CD4-positive, alpha-beta T cell treated with Interleukin-15 for 1 hour (primary cell): ENCODE data around the gene GCNT2.
"Not testable (repeated sequence)": the region's sequence is repeated elsewhere in the genome, so short reads cannot be mapped to it uniquely, and the experiment has no call there.

Experiments
- DNase-seq: peaks from one replicate; pipeline ENCODE4 v3.0.0-alpha.2; 2020

GCNT2 gene

DNA sequence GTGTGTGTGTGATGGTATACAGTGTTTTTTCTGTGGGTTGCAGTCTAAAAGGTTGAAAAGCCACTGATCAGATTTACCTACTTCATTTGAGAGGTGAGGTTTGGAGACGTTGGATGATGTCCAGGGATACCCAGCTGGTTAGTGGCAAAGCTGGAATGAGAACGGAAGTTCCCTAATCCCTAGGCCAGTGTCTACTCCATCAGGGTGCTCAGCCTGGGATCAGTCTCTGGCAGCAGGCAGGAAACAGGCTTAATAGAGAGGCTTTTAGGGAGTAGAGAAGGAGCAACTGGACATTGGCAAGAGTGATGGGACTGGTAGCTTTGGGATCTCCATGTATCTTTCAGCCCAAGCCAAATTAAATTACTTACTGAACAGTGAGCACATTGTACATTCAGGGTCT is 92.6 kb downstream of the GCNT2 start:
- no peak for DNase-seq

DNA sequence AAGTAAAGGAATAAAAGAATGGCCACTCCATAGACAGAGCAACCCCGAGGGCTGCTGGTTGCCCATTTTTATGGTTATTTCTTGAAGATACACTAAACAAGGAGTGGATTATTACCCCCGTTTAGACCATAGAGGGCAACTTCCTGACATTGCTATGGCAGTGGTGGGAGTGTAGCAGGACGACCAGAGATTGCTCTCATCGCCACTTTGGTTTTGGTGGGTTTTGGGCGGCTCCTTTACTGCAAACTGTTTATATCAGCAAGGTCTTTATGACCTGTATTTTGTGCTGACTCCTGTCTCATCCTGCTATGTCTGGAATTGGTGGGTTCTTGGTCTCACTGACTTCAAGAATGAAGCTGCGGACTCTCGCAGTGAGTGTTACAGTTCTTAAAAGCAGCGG is 94.5 kb downstream of the GCNT2 start:
- no peak for DNase-seq

DNA sequence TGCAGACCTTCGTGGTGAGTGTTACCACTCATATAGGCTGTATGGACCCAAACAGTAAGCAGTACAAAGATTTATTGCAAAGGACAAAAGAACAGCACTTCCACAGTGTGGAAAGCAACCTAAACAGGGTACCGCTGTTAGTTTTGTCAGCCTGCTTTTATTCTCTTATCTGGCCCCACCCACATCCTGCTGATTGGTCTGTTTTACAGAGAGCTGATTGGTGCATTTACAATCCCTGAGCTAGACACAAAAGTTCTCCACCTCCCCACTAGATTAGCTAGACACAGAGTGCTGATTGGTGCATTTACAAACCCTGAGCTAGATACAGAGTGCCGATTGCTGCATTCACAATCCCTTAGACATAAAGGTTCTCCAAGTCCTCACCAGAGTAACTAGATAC is 95.1 kb downstream of the GCNT2 start:
- DNase-seq, result not testable (repeated sequence)

DNA sequence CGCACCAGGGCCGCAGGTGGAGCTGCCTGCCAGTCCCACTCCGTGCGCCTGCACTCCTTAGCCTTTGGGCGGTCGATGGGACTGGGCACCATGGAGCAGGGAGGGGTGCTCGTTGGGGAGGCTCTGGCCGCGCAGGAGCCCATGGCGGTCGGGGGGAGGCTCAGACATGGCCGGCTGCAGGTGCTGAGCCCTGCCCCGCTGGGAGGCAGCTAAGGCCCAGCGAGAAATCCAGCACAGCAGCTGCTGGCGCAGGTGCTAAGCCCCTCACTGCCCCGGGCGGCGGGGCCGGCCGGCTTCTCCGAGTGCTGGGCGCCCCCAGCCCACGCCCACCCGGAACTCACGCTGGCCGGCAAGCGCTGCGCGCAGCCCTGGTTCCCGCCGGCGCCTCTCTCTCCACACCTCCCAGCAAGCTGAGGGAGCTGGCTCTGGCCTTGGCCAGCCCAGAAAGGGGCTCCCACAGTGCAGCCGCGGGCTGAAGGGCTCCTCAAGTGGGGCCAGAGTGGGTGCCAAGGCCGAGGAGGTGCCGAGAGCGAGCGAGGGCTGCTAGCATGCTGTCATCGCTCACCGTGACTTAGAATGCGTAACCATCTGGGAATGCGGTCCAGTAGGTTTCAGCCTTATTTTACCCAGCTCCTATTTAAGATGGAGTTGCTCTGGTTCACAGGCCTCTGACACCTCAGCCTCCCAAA is 96.0 kb downstream of the GCNT2 start:
- no peak for DNase-seq

DNA sequence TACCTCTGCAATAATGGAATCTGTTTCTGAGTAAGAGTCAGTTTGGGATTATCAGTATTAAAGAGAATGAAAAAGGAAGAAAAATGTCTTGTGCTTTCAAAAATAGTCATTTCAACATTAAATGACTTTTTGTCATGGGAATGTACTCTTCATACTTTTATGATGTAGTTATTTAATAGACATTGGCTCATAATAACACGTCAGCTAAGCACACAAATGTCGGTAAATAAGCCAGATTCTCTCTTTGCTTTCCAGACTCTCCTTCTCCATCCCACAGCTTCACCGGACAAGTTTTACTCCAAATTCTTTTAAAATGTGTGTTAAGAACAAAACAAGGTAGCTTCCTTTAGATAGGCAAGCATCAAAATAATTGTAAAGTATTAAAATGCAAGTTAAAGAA is 97.3 kb downstream of the GCNT2 start:
- DNase-seq, result no peak

DNA sequence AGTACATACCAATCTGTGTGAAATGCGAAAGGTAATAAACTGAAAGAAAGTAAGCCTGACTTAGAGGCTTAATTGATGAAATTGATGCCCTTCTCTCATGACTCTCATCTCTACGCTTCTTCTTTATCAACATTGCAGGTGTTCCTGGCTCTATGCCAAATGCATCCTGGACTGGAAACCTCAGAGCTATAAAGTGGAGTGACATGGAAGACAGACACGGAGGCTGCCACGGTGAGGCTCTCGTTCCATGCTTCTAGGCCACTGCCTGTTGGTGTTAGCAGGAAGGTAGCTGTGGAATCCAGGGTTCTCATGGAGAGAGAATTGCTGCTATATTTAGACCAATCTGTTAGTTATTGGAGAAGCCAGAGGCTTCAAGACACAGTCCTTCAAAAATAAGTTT is 100.1 kb downstream of the GCNT2 start:
- no peak for DNase-seq

DNA sequence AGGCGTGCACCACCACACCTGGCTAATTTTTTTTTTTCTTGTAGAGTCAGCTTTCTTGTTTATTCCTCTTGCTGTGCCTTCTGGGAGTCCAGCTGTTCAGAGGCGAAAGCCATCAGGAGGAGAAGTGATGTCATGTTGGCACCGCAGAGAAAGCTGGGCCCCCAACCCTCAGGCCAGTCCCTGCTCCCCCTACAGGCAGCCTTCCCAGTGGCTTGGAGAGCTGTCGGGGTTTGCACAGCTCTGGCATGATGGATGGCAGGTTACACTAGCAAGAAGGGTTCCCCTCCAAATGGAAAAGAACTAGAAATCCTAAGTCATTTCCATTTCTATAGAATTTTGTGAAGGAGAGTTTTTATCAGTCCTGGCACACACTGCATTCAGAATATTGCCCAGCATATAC is 100.7 kb downstream of the GCNT2 start:
- no peak for DNase-seq

DNA sequence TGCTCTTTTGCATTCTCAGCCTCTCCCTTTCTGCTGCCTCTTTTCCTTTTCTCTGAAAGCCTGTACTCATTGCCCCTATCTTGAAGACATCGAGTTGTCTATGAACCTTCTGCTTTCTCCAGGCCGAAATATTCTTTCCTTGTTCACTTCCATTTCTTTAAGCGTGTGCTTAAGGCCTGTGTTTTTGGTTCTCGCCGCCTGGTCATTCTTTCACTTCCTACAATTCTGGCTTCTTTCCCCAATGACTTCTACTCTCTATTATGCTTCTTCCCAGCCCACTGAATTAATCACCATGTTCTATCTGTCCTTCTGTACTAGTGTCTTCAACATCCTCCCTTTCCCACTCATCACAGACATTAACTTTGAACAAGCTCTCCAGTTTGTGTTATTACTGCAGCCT is 103.7 kb downstream of the GCNT2 start:
- no peak for DNase-seq

DNA sequence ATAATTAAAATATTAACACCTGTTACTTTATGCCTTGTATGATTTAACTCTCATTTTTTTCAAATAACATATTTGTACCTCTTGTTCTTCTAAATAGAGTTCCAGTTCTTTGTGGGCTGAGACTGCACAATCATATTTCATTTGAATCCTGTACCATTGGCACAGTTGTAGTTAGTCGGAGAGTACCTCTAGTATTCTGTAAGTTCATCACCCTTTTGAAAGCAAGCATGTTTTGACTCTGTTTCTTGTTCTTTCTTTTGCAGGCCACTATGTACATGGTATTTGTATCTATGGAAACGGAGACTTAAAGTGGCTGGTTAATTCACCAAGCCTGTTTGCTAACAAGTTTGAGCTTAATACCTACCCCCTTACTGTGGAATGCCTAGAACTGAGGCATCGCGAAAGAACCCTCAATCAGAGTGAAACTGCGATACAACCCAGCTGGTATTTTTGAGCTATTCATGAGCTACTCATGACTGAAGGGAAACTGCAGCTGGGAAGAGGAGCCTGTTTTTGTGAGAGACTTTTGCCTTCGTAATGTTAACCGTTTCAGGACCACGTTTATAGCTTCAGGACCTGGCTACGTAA is 105.1 kb downstream of the GCNT2 start:
- DNase-seq, result no peak

DNA sequence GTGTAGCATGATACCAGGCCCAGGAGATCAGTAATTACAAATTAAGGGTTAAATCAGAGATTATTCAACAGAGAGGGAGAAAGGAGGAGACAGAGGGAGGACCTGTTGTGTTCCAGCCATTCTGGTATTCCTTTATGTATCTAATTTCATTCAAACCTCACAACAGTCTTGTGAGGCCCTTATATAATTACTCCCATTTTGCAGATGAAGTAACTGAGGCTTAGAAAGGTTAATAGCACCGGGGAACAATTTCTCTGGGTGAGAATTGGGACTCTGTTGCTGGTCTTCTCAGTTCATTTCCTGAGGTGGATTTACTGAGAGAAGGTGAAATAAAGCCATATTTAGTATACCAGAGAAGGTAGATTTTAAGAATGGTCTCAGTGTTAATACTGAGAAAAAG is 106.6 kb downstream of the GCNT2 start:
- DNase-seq, result no peak

DNA sequence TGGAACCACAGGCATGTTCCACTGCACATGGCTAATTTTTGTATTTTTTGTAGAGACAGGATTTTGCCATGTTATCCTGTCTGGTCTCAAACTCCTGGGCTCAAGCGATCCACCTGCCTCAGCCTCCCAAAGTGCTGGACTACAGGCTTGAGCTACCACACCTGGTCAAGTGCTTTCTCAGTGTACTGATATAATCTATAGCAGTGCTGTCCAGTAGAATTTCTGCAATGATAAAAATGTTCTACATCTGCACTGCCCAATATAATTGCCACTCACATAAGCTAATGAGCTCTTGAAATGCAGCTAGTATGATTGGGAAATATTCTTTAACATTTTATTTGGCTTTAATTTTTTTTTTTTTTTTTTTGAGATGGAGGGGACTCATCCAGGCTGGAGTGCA is 109.0 kb downstream of the GCNT2 start:
- no peak for DNase-seq

DNA sequence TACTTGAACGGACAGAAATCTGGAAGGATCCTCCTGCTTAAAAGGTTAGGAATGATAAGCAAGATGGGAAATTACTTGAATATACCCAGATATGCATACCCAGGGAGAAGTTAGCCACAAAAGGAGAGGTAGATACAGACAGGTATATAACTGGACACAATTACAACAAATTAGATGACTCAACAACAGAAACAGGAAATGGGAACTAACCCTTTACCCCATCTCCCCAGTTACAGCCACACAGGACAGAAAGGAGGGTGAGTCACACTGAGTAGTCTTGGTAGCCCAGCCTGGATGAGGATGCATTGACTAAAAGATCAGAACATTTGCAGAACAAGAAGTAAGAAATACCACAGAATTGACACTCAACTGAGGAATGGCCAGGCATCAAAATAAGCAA is 112.1 kb downstream of the GCNT2 start:
- peak; percentile 57 for DNase-seq

DNA sequence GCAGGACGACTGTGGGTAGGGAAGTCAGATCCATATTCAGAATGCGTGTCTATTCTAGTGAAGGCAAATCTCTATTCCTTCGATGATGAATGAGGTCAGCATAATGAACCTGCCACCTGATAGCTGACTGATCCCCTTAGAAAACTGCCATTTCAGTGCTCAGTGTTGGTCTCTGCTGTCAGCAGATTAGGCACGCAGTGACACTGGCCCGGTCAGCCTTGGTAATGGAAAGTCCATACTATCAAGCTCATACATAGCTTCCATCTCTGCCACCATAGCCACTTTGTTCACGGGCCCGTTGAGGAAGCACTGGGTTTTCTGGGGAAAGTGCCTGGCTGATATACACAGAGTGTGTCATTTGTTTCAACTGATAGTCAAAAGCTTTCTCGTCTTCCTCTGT is 119.3 kb downstream of the GCNT2 start:
- DNase-seq, result no peak

DNA sequence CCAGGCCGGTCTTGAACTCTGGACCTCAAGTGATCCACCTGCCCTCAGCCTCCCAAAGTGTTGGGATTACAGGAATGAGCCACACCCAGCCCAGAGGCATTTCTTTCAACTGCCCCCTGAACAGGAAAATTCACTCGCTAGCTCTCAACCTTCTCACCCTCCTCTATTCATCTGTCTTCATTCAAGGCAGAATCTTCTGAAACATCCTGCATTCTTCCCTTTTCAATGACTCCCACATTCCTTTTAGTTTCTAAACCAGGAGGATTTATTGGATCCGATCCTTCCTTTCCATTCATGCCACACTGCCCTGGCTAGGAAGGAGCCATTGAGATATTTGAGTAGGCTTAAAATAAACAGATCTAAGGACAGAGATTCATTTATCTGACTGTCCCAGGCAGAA is 120.4 kb downstream of the GCNT2 start:
- no peak for DNase-seq

DNA sequence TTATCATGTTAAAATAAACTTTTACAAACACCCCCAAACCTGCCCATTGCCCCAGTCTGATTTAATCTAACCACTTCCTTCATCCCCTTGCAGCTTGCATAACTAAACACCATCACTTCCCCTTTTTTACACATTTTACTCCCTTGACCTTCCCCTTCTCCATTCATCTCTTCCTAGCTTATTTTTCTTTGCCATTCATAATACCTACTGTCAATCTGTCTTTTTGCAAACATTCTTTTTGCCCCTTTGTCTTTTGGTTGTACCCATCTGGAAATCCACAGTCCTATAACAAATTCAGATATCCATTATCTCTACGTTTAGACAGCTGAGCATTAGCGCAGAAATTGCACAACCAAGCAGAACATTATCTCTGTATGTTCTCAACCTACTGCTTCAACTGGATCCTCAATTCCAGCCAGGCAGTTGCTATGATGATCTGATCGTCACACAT is 122.1 kb downstream of the GCNT2 start:
- no peak for DNase-seq

DNA sequence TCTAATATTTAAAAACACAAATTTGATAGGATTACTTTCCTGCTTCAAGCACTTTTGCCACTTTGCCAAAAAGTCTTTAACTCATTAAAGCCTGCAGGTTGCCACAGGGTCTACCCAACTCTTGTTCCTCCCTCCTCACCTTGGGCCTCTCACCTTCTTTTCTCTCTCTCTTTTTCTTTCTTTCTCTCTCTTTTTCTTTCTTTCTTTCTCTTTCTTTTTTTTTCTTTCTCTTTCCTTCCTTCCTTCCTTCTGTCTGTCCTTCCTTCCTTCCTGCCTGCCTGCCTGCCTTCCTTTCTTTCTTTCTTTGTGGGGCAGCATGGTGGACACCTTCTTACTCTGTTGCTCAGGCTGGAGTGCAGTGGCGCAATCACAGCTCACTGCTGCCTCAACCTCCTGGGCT is 123.1 kb downstream of the GCNT2 start:
- no peak for DNase-seq

DNA sequence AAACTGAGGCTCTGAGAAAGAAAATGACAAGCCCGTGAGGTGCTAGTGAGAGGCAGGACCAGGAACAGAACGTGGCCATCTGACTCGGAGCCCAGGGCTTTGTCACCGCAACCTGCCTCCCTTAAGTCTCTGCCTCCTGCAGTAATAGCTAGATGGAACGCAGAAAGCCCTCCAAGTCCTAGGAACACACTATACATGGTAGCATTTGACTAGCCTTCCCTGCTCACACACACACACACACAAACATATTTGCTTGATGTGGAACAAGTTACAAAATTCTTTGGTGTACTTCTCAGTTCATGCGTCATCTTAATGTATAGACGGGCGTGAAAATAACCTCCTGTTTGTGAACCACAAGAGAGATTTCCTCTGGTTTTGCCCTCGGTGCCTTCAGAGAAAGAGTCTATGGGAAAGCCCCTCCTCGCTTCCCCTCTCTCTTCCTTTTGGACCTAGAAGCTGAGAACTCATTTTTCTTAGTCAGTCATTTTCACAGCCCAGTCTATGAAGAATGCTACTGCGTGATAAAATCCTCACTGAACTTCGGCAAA is 134.4 kb downstream of the GCNT2 start:
- DNase-seq, result peak; percentile 32

DNA sequence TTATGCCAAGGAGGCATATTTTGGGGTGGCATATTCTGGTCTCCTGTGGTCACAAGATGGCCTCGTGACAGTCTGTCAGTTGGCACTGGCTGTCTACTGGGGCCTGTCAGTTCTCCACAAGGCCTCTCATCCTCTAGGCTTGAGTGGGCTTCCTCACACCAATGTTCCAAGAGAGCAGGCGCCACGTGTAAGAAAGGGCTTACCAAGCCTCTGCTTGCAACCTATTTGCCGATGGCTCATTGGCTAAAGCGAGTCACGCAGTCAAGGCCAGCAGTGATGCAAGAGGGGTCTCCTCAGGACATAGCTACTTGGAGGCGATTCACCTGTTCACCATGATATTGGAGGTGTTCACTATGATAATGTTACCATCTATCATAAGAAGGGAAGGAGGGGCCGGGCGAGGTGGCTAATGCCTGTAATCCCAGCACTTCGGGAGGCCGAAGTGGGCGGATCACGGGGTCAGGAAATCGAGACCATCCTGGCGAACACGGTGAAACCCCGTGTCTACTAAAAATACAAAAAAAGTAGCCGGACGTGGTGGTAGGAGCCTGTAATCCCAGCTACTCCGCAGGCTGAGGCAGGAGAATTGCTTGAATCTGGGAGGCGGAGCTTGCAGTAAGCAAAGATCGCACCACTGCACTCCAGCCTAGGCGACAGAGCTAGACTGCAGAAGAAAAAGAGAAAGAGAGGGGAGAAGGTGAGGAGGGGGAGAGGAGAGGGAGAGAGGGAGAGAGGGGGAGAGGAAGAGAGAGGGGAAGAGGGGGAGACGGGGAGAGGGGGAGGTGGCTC is 138.0 kb downstream of the GCNT2 start:
- no peak for DNase-seq

DNA sequence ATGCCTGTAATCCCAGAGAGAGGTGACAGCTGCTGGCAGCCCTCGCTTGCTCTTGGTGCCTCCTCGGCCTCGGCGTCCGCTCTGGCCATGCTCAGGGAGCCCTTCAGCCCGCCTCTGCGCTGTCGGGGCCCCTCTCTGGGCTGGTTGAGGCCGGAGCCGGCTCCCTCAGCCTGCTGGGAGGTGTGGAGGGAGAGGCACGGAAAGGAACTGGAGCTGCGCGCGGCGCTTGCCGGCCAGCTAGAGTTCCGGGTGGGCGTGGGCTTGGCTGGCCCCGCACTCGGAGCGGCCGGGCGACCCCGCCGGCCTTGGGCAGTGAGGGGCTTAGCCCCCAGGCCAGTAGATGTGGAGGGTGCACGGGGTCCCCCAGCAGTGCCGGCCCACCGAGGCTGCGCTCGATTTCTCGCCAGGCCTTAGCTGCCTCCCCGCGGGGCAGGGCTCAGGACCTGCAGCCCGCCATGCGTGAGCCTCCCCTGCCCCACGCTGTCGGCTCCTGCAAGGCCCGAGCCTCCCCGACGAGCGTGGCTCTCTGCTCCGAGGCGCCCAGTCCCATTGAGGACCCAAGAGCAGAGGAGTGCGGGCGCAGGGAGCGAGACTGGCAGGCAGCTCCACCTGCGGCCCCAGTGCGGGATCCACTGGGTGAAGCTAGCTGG is 138.7 kb downstream of the GCNT2 start:
- DNase-seq, result no peak

DNA sequence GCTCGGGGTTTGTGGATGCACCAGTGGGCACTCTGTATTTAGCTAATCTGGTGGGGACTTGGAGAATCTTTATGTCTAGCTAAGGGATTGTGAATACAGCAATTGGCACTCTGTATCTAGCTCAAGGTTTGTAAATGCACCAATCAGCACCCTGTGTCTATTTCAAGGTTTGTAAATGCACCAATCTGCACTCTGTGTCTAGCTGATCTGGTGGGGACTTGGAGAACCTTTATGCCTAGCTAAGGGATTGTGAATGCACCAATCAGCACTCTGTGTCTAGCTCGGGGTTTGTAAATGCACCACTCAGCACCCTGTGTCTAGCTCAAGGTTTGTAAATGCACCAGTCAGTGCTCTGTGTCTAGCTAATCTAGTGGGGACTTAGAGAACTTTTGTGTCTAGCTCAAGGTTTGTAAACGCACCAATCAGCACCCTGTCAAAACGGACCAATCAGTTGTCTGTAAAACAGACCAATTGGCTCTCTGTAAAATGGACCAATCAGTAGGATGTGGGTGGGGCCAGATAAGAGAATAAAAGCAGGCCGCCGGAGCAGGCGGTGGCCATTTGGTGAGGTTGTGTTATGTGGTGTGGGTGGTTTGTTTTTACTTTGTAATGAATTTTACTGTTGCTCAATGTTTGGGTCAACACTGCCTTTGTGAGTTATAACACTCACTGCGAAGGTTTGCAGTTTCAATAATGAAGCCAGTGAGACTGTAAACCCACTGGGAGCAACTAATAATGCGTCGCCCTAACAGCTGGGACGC is 139.5 kb downstream of the GCNT2 start:
- not testable (repeated sequence) for DNase-seq

DNA sequence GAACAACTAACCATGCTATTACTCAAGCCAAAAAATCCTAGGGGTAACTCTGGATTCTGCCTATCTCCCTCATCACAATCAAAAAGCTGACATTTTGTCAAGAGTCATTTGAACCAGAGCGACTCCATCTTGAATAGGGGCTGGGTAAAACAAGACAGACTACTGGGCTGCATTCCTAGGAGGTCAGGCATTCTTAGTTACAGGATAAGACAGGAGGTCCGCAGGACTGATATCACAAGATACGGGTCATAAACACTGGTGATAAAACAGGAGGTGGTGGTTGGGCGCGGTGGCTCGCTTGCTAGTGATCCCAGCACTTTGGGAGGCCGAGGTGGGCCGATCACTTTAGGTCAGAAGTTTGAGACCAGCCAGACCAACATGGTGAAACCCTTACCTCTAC is 141.1 kb downstream of the GCNT2 start:
- DNase-seq, result no peak

DNA sequence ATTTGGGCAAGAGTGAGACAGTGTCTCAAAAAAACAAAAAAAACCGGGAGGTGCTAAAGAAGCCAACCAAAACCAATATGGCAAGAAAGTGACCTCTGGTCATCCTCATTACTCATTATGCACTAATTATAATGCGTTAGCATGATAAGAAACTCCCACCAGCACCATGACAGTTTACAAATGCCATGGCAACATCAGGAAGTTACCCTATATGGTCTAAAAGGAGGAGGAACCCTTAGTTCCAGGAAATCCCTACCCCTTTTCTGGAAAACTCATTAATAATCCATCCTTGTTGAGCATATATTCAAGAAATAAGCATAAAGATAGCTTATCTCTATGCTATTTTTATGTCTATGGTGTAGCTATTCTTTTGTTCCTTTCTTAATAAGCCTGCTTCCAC is 141.6 kb downstream of the GCNT2 start:
- no peak for DNase-seq

DNA sequence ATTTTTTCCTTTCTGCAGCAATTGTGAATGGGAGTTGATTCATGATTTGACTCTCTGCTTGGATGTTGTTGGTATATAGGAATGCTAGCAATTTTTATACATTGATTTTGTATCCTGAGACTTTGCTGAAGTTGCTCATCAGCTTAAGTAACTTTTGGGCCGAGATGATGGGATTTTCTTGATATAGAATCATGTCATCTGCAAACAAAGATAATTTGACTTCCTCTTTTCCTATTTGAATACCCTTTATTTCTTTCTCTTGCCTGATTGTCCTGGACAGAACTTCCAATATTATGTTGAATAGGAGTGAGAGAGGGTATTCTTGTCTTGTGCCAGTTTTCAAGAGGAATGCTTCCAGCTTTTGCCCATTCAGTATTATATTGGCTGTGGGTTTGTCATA is 144.4 kb downstream of the GCNT2 start:
- DNase-seq, result not testable (repeated sequence)
